Fibroblast of lung (primary cell): ENCODE results near the gene N4BP3. TPM values are rescaled to one million over a fixed set of nuclear protein-coding genes. Genes with fewer than 3 reads are reported as not detected.

Experiments used
- DNase-seq, 2 donors: peaks; one replicate each; pipeline versions ENCODE4 v3.0.0 to v3.0.0-alpha.2; 2010; ENCODE audit warnings: low read depth in 2 of 2
- H2AFZ ChIP-seq: 2 replicates; pipeline ENCODE4 v1.5.1; 2012; ENCODE audit warnings: low read length, control low read depth, inconsistent platforms
- H3K27ac ChIP-seq: 2 replicates; pipeline ENCODE4 v1.5.1; 2011; ENCODE audit warnings: low read length, control low read depth; ENCODE audit not compliant: insufficient read depth
- H3K27me3 ChIP-seq: 2 replicates; pipeline ENCODE4 v1.5.1; 2011; ENCODE audit warnings: mild to moderate bottlenecking, low read length; ENCODE audit not compliant: control insufficient read depth, insufficient read depth
- H3K36me3 ChIP-seq: 2 replicates; pipeline ENCODE4 v1.5.1; 2011; ENCODE audit warnings: low read length; ENCODE audit not compliant: control insufficient read depth, insufficient read depth
- H3K4me1 ChIP-seq: 2 replicates; pipeline ENCODE4 v1.5.1; 2011; ENCODE audit warnings: low read length; ENCODE audit not compliant: control insufficient read depth, insufficient read depth; ENCODE audit errors: extremely low read depth
- H3K4me2 ChIP-seq: 2 replicates; pipeline ENCODE4 v1.5.1; 2011; ENCODE audit warnings: low read length, control low read depth; ENCODE audit not compliant: insufficient read depth; ENCODE audit errors: extremely low read depth
- H3K4me3 ChIP-seq, 4 experiments: fragments of 200-600 bp in 1 of 4; sonication (generic) in 1 of 4; replicated peaks in 1 of 4; 2 replicates each; pipeline ENCODE4 v1.5.1; 2011 to 2016; ENCODE audit warnings: low read length in 4 of 4, low read depth in 3 of 4, mild to moderate bottlenecking in 3 of 4, control low read depth in 2 of 4, inconsistent platforms in 1 of 4, mixed read lengths in 1 of 4; ENCODE audit not compliant: insufficient read depth in 1 of 4; ENCODE audit errors: control extremely low read depth in 1 of 4
- H3K79me2 ChIP-seq: 2 replicates; pipeline ENCODE4 v1.5.1; 2012; ENCODE audit warnings: mild to moderate bottlenecking, low read length, inconsistent platforms; ENCODE audit not compliant: control insufficient read depth, insufficient read depth
- H3K9ac ChIP-seq: 2 replicates; pipeline ENCODE4 v1.5.1; 2011; ENCODE audit warnings: mild to moderate bottlenecking, low read length, control low read depth; ENCODE audit not compliant: insufficient read depth
- H3K9me3 ChIP-seq: 2 replicates; pipeline ENCODE4 v1.5.1; 2012; ENCODE audit warnings: low read depth, low read length; ENCODE audit not compliant: control insufficient read depth, insufficient read depth
- H4K20me1 ChIP-seq: 2 replicates; pipeline ENCODE4 v1.5.1; 2011; ENCODE audit warnings: low read length; ENCODE audit not compliant: control insufficient read depth, insufficient read depth; ENCODE audit errors: extremely low read depth
- EZH2 ChIP-seq: IDR thresholded peaks from 2 replicates; pipeline ENCODE4 v1.5.1; 2012; ENCODE audit warnings: low read length, control low read depth, mild to moderate bottlenecking; ENCODE audit errors: missing control alignments
- polyA plus RNA-seq, 2 donors: library from polyadenylated mRNA; depleted of rRNA in 1 of 2; stranded (reverse) in 1 of 2; unstranded in 1 of 2; fragments of >200 nt; gene quantifications; 2 replicates each; pipeline ENCODE4 v1.2.1, GENCODE V29; 2011 to 2012; ENCODE audit warnings: missing spikeins in 1 of 2
- total RNA-seq: library from RNA; depleted of rRNA; stranded (reverse); fragments of >200 nt; gene quantifications from 2 replicates; pipeline ENCODE4 v1.2.1, GENCODE V29; 2014
- TF ChIP-seq, protein P1 (sequence below), 2 donors: IDR thresholded peaks in 1 of 2; conservative IDR thresholded peaks in 1 of 2; 1 replicate in 1 of 2; 2 replicates in 1 of 2; pipeline ENCODE4 v1.5.1; 2011 to 2012; ENCODE audit warnings: low read length in 2 of 2, control low read depth in 1 of 2, inconsistent platforms in 1 of 2, low read depth in 1 of 2, mild to moderate bottlenecking in 1 of 2

N4BP3 gene
- total and polyA plus RNA-seq, 2 donors (not counting 1 experiment from before 2014, with no cell fraction given), result 0.19 to 0.83 TPM

DNA sequence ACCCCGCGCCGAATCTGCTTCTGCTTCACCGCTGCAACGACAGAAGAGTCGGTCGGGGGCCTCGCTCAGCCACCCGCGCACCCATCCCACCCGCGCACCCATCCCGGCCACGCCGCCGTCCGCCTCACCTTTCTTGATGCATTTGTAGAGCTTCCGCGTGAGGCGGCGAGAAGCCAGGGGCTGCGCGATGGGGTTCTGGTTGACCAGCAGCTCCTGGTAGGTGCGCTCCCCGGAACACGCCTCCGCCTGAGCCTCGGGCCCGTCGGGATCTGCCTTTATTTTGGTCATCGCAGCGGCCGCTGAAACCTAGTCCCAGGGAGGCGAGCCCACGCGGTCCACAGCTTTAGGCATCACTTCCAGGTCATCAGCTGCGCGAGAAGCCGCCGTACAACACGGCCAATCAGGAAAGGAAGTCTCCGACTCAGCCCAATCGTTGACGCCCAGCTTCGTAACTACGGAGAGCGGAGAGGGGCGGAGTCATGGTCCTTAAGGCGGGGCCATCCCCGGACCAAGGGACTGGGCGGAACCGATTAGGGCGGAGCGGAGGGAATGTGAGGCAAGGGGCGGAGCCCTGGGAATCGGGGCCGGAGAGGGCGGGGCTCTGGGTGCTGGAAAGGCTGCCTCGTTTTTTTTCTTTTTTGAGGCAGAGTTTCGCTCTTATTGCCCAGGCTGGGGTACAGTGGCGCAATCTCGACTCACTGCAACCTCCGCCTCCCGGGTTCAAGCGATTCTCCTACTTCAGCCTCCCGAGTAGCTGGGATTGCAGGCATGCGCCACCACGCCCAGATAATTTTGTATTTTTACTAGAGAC, 40.4 kb downstream of the N4BP3 start, which contains the start of gene NHP2:
Gene NHP2 (minus strand): TSS at position 356 of the 811 bp plus-strand sequence. CDS start 68 bp downstream, at position 288.
- peaks cover 4% of the 10 kb centered on the region for H3K36me3 ChIP-seq
- DNase-seq, result peak; percentile 98 to 99
- H3K4me1 ChIP-seq, result no peaks in the 10 kb centered on the region
- TF ChIP-seq, protein P1, sequence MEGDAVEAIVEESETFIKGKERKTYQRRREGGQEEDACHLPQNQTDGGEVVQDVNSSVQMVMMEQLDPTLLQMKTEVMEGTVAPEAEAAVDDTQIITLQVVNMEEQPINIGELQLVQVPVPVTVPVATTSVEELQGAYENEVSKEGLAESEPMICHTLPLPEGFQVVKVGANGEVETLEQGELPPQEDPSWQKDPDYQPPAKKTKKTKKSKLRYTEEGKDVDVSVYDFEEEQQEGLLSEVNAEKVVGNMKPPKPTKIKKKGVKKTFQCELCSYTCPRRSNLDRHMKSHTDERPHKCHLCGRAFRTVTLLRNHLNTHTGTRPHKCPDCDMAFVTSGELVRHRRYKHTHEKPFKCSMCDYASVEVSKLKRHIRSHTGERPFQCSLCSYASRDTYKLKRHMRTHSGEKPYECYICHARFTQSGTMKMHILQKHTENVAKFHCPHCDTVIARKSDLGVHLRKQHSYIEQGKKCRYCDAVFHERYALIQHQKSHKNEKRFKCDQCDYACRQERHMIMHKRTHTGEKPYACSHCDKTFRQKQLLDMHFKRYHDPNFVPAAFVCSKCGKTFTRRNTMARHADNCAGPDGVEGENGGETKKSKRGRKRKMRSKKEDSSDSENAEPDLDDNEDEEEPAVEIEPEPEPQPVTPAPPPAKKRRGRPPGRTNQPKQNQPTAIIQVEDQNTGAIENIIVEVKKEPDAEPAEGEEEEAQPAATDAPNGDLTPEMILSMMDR (conservative IDR thresholded peaks at IDR 0.05 in 1 of 2, IDR thresholded peaks at IDR 0.05 in 1 of 2; ENCODE audit: low read depth in 1 of 2, low read length in 2 of 2), result no peak
- no peak for TF ChIP-seq EZH2
- H3K4me2 ChIP-seq, result peak within 1 kb of the TSS; percentile 96
- H3K79me2 ChIP-seq, result peaks cover 7% of the 10 kb centered on the region
- H3K27me3 ChIP-seq, result no peaks in the 10 kb centered on the region
- H3K27ac ChIP-seq, result peak within 1 kb of the TSS; percentile 73
- H3K9ac ChIP-seq, result peak within 1 kb of the TSS; percentile 83
- peak within 1 kb of the TSS; percentile 72 for H2AFZ ChIP-seq
- peak within 1 kb of the TSS; percentile 77 to 100 (median 88) for H3K4me3 ChIP-seq
- no peaks in the 10 kb centered on the region for H4K20me1 ChIP-seq
- H3K9me3 ChIP-seq, result no peaks in the 10 kb centered on the region

DNA sequence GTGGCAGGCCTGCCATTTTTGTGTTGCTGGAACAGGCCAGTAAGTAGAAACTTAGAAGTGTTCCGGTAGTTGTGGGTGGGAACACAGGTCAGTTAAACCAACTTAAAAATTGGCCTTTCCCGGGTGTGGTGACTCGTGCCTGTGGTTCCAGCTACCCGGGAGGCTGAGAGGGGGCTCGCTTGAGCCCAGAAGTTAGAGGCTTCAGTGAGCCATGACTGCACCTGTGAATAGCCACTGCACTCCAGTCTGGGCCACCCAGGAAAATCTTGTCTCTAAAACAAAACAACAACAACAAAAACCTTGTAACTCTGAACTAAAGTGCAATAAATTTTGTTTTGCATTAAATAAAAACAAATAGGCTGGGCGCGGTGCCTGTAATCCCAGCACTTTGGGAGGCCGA, 41.7 kb downstream of the N4BP3 start:
- peaks cover 7% of the 10 kb centered on the region for H3K79me2 ChIP-seq
- H3K4me2 ChIP-seq, result no peak overlapping the region
- H3K9ac ChIP-seq, result no peak overlapping the region
- no peaks in the 10 kb centered on the region for H3K27me3 ChIP-seq
- H4K20me1 ChIP-seq, result no peaks in the 10 kb centered on the region
- H3K9me3 ChIP-seq, result no peaks in the 10 kb centered on the region
- peaks cover 4% of the 10 kb centered on the region for H3K36me3 ChIP-seq
- DNase-seq, result no peak
- TF ChIP-seq, protein P1 (conservative IDR thresholded peaks at IDR 0.05 in 1 of 2, IDR thresholded peaks at IDR 0.05 in 1 of 2; ENCODE audit: low read depth in 1 of 2, low read length in 2 of 2), result no peak
- TF ChIP-seq EZH2, result no peak
- no peak overlapping the region for H2AFZ ChIP-seq
- H3K4me1 ChIP-seq, result no peaks in the 10 kb centered on the region
- H3K27ac ChIP-seq, result no peak overlapping the region
- no peak overlapping the region for H3K4me3 ChIP-seq

DNA sequence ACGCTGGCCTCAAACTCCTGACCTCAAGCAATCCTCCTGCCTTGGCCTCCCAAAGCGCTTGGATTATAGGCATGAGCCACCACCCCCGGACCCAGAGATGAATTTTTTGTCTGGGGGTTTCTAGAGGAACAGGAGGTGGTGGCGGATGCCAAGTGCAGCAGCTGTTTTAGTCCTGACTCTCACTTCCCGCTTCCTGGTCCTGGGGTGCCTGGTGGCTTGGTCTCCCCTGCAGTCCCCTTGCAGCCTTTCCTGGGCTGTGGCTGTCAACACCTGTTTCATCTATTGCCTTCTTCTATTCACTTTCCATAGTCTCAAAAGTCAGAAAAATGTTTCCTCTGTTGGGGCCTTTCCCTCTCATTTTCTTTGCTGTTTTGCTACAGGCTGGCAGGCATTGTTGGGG, 46.8 kb downstream of the N4BP3 start:
- TF ChIP-seq, protein P1 (conservative IDR thresholded peaks at IDR 0.05 in 1 of 2, IDR thresholded peaks at IDR 0.05 in 1 of 2; ENCODE audit: low read depth in 1 of 2, low read length in 2 of 2), result no peak
- no peak for TF ChIP-seq EZH2
- Histone ChIP-seq H3K4me3 (no peak overlapping the region), H3K4me2 (no peak overlapping the region), H3K9ac (no peak overlapping the region), H4K20me1 (no peaks in the 10 kb centered on the region), H2AFZ (no peak overlapping the region), H3K27me3 (peaks cover 2% of the 10 kb centered on the region), H3K4me1 (no peaks in the 10 kb centered on the region), H3K36me3 (no peaks in the 10 kb centered on the region), H3K9me3 (no peaks in the 10 kb centered on the region), H3K27ac (no peak overlapping the region), H3K79me2 (no peaks in the 10 kb centered on the region)
- DNase-seq, result no peak
